DMS 273 (cell line): ENCODE measurements around the gene RBPJL.

Experiments used
- DNase-seq: peaks from one replicate; lab custom pipeline; 2025; ENCODE audit not compliant: unreplicated experiment; lab: John Stamatoyannopoulos, UW

Gene RBPJL

GRCh38 chr20:45306431-45306982 is at the start of gene RBPJL:
RBPJL (plus strand) TSS chr20:45306840; CDS start chr20:45306923, 83 bp downstream.
- no peak for DNase-seq

- DNase-seq = no peak
Measured at GRCh38 chr20:45257161-45257560, 49.5 kb upstream of the RBPJL start.

- no peak for DNase-seq
Measured at GRCh38 chr20:45257711-45258110, 48.9 kb upstream of the RBPJL start.

GRCh38 chr20:45258259-45258658 is 48.4 kb upstream of the RBPJL start:
- DNase-seq = no peak

- no peak for DNase-seq
Measured at GRCh38 chr20:45258664-45259063, 48.0 kb upstream of the RBPJL start.

GRCh38 chr20:45263556-45264266 is 42.9 kb upstream of the RBPJL start:
- DNase-seq = no peak

- no peak for DNase-seq
Measured at GRCh38 chr20:45266977-45267376, 39.7 kb upstream of the RBPJL start.

- DNase-seq = no peak
Measured at GRCh38 chr20:45268531-45268930, 38.1 kb upstream of the RBPJL start.

- no peak for DNase-seq
Measured at GRCh38 chr20:45269056-45269455, 37.6 kb upstream of the RBPJL start.

- DNase-seq = no peak
Measured at GRCh38 chr20:45269754-45270270, 36.8 kb upstream of the RBPJL start.

- DNase-seq = no peak
Measured at GRCh38 chr20:45275338-45275737, 31.3 kb upstream of the RBPJL start.

GRCh38 chr20:45279992-45280391 is 26.6 kb upstream of the RBPJL start:
- no peak for DNase-seq

- DNase-seq = no peak
Measured at GRCh38 chr20:45282700-45283550, 23.7 kb upstream of the RBPJL start.

GRCh38 chr20:45283551-45284057 is 23.0 kb upstream of the RBPJL start:
- no peak for DNase-seq

GRCh38 chr20:45288376-45288775 is 18.3 kb upstream of the RBPJL start:
- DNase-seq = no peak

- DNase-seq = no peak
Measured at GRCh38 chr20:45288860-45289259, 17.8 kb upstream of the RBPJL start.

- no peak for DNase-seq
Measured at GRCh38 chr20:45289942-45290676, 16.5 kb upstream of the RBPJL start.

- DNase-seq = peak; percentile 94
Measured at GRCh38 chr20:45290677-45291355, 15.8 kb upstream of the RBPJL start.

- no peak for DNase-seq
Measured at GRCh38 chr20:45291526-45291925, 15.1 kb upstream of the RBPJL start.

- DNase-seq = no peak
Measured at GRCh38 chr20:45292343-45292742, 14.3 kb upstream of the RBPJL start.
